Esophagus muscularis mucosa (tissue), 4 donors: ENCODE measurements around the gene NOP58. TPM values are rescaled to one million over a fixed set of nuclear protein-coding genes. Genes with fewer than 3 reads are reported as not detected.

Source experiments
- DNase-seq: peaks from one replicate; pipeline ENCODE4 v3.0.0-alpha.2; 2017; ENCODE audit errors: extremely low spot score
- H3K27ac ChIP-seq, 4 donors: fragments of 200-600 bp; sonication (generic); replicated peaks in 1 of 4; 1 replicate in 3 of 4; 2 replicates in 1 of 4; pipeline ENCODE4 v1.5.1; 2016 to 2019; ENCODE audit warnings: mild to moderate bottlenecking in 1 of 4
- H3K27me3 ChIP-seq, 4 donors: fragments of 200-600 bp; sonication (generic); one replicate each; pipeline versions ENCODE4 v1.5.1 to v1.6.0; 2016 to 2019
- H3K36me3 ChIP-seq, 4 donors: fragments of 200-600 bp; sonication (generic); one replicate each; pipeline ENCODE4 v1.5.1; 2016 to 2019
- H3K4me1 ChIP-seq, 4 donors: fragments of 200-600 bp; sonication (generic); one replicate each; pipeline ENCODE4 v1.5.1; 2016 to 2019
- H3K4me3 ChIP-seq, 4 donors: fragments of 200-600 bp; sonication (generic); 1 replicate in 2 of 4; 2 replicates in 2 of 4; pipeline ENCODE4 v1.5.1; 2016 to 2019; ENCODE audit warnings: mild to moderate bottlenecking in 4 of 4, moderate library complexity in 1 of 4
- H3K9me3 ChIP-seq, 4 donors: fragments of 200-600 bp; sonication (generic); 1 replicate in 3 of 4; 2 replicates in 1 of 4; pipeline ENCODE4 v1.5.1; 2016 to 2019
- CTCF ChIP-seq, 3 experiments: fragments of 200-600 bp in 2 of 3; fragments of 450-650 bp in 1 of 3; sonication (generic) in 2 of 3; IDR thresholded peaks; one replicate each; pipeline ENCODE4 v1.5.1; 2017 to 2019; ENCODE audit warnings: antibody characterized with exemption in 3 of 3, mild to moderate bottlenecking in 2 of 3, moderate library complexity in 1 of 3
- EP300 ChIP-seq: sonication (generic); formaldehyde crosslinking; IDR thresholded peaks from one replicate; pipeline ENCODE4 v1.6.1; 2017; ENCODE audit warnings: antibody characterized with exemption
- POLR2A ChIP-seq: fragments of 450-650 bp; IDR thresholded peaks from one replicate; pipeline ENCODE4 v1.6.1; 2017; ENCODE audit warnings: antibody characterized with exemption, moderate library complexity, mild to moderate bottlenecking, low read depth
- POLR2AphosphoS5 ChIP-seq, 2 donors: sonication (generic); formaldehyde crosslinking; IDR thresholded peaks; one replicate each; pipeline ENCODE4 v1.6.1; 2017; ENCODE audit warnings: antibody characterized with exemption in 2 of 2
- WGBS: methylation state at CpG from one replicate; pipeline ENCODE4 v1.1.5; 2018; 5-methylcytosine and 5-hydroxymethylcytosine counted together
- intact Hi-C: fragments of 100-400 bp; cut with DNase I; formaldehyde crosslinking; loops from one replicate; pipeline ENCODE4 v1.15.1; 2023
- small RNA-seq, 3 donors: library from RNA; depleted of rRNA; stranded (forward); fragments of <200 nt; gene quantifications; one replicate each; pipeline ENCODE3, GENCODE V24; 2016
- total RNA-seq, 4 donors: library from RNA; depleted of rRNA; stranded (reverse); fragments of >200 nt; gene quantifications; one replicate each; pipeline versions ENCODE4 v1.1.0 to v1.2.1, GENCODE V29; 2016

Gene NOP58
- total RNA-seq, 4 donors from 2014 or later: 15.6 to 46.6 (median 31.6) TPM

- Histone ChIP-seq H3K4me3 (no peak overlapping the region), H3K9me3 (no peaks in the 10 kb centered on the region), H3K36me3 (no peaks in the 10 kb centered on the region), H3K27me3 (no peaks in the 10 kb centered on the region), H3K27ac (no peak overlapping the region), H3K4me1 (no peaks in the 10 kb centered on the region)
- TF ChIP-seq EP300 (no peak), CTCF (IDR thresholded peaks at IDR 0.05) (no peak), POLR2A (no peak), POLR2AphosphoS5 (IDR thresholded peaks at IDR 0.05) (no peak)
- WGBS: 95% methylated on average over 7 of the region's 7 CpGs
- no peak for DNase-seq
- intact Hi-C loops: no loop called here
Observed at GRCh38 chr2:202346180-202346579, 80.6 kb downstream of the NOP58 start.

Small RNAs within 50 kb of the gene (small RNA-seq; reads per million reads assigned to genes)
- gene AC079354.2 (0 reads per million in 3 donors), gene RF00575 (0 reads per million in 3 donors), gene RN7SL753P (0 reads per million in 3 donors), gene SNORD11 (6.2 to 10.8 (median 7.1) reads per million in 3 donors), gene SNORD11B (16.9 to 52.0 (median 17.7) reads per million in 3 donors), gene SNORD70 (247 to 441 (median 303) reads per million in 3 donors)

Other genes with a start within 250 kb of the NOP58 start
- gene FZD7, start 231.9 kb upstream of the NOP58 start, total RNA-seq: 10 to 100 TPM; 51.5 to 67.7 (median 57.7) TPM
- gene KIAA2012, start 192.5 kb upstream of the NOP58 start, total RNA-seq: under 1 TPM in 1 of 4 donors, not detected in 3; 0.45 TPM
- gene SUMO1, start 27.2 kb upstream of the NOP58 start, total RNA-seq: 10 to 100 TPM; 54.6 to 85.6 (median 74.3) TPM
- gene BMPR2, start 110.6 kb downstream of the NOP58 start, total RNA-seq: 10 to 100 TPM; 54.8 to 76.7 (median 67.7) TPM